HG03060 (cell line): ENCODE data around the gene CD36.
"Not testable (repeated sequence)": the region's sequence is repeated elsewhere in the genome, so short reads cannot be mapped to it uniquely, and the experiment has no call there.

Source experiments
- ATAC-seq: cut with Tn5 transposase; IDR thresholded peaks from one replicate; pipeline ENCODE4 v1.9.1; 2021; ENCODE audit warnings: low read depth, moderate number of reproducible peaks; ENCODE audit not compliant: unreplicated experiment

Gene CD36

DNA sequence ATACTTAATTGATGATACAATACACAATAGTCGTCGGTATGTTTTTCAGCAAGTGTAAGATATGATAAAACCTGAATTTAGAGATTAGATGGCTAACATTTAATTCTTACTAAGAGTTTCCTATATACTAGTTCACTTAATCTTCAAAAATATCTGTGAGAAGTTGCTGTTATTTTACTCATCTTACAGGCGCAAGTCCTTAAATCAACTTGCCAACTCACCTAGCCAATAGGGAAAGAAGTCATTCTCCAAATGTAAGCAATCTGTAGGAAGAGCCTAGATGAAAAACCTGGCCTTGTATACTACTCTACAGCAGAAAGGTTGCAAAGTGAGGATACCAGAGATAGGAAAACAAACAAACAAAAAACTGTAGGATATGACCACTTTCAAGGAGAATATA is 10.6 kb downstream of the CD36 start:
- ATAC-seq: no peak

DNA sequence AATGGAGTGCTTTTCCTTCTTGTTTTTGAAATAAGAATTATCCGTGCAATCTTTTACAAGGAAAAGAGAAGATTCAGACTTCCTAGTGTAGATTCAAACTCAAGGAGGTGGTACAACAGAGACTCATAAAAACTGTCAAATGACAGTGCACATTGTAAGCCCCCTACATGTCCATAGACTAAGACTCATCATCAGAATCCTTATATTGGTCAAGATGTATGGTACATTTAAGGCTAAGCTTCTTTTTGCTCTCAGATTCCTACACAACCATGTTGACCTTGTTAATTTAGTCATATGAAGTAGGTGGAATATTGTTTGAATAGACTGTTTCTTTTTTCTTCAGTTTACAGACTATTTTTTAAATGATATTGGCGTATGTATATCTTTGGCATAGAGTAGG is 11.6 kb downstream of the CD36 start:
- no peak for ATAC-seq

DNA sequence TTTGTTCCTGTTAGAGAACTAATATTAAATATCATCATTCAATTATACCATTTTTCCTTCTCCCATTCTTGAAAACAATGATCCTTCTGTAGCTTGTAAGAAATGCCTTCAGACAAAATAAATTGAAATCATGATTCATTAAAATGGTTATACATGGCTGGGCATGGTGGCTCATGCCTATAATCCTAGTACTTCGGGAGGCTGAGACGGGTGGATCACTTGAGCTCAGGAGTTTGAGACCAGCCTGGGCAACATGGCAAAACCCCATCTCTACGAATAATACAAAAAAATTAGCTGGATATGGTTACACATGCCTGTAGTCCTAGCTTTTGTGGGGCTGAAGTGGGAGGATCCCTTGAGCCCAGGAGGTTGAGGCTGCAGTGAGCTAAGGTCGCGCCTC is 13.0 kb downstream of the CD36 start:
- ATAC-seq: no peak

DNA sequence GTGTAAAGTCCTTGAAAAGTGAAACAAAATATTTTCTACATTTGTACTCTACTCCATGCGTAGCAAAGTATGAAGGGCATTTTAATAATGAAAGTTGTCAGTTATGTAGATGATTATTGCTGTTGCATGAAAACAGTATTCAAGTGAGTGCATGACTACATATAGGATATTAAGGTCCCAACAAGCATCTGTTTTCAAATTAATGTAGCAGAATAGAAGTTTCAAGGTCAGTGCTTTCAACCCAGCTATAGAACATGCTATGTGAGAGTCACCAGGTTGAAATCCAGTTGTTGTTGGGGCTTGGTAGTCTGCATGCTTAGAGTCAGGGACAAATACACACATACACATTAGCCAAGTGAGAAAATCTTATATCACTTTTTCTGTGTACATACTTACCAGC is 14.8 kb downstream of the CD36 start:
- no peak for ATAC-seq

DNA sequence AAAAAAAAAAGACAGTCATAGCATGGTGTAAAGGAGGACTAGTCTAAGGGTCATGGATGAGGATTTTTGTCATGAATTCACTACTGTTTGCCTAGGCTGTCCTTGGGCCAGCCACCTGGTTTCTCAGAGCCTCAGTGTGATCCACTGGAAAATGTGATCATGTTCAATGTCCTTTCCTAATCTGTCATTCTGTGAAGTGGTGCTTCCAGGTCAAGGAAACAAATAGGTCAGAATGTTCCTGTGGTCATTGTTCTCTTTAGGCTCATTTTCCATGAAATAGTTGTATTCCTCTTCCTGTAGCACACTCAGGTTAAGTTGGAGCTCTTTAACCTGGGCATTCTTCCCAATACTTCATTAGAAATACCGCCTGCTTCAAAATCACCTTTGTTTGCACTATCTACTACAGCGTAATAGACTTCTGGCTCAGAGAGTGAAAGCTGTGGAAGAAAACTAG is 16.5 kb downstream of the CD36 start:
- no peak for ATAC-seq

DNA sequence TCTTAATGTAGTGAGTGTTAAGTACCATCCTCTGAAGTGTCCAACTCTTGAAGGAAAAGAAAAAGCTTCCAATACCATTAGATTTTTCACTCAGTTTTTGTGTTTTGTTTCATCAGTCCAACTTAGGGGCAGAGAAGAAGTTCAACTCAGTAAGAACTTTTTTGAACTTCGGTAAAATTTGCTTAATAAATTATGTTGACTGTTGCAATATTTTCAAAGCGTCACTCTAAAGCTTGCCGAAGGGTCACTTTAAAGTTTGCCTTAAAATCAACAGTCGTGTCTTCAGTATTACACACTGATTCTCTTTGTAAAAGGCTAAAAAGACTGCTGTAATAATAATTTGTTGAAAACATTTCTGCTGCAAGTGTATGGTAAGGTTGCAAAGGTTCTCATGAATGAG is 17.6 kb downstream of the CD36 start:
- ATAC-seq: no peak

DNA sequence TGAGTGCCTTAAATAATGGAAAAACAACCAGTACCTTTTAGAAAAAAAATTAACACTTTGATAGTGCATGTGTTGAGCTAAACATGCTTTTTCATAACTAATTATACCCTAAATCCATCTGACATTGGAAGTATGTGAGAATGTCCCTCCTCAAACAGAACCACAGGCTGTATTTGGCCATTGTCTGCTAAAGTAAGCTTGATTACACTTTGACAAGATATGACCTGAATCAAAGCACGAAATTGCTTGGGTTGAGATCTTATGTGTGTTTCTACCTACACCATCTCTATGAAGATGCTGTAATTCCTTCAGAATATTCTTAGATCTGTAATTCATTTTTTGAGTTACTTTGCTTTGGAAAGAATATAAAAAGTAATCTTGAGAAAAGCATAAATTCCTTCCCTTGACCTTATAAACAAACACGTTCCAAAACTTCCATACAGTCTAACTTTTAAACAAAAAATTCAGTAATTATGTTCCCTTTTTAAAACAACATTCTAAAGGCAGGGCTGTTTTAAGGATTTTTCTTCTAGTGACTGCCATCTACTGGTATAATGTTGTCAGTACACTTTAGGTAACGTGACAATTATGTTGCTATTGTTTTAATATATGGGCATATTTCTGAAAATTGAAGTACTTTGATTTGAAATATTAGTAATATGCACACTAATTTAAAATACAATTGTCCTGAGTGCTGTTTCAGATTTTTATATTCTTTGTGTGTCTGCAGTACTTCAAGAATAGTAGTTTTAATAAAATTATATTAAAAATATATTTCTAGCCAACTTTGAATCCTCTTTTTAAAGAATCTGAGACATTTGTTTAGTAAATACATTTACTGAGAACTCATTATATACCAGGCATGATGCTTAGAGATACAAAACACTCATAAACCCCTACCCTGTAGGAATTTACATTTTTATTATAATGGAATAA is 20.9 kb downstream of the CD36 start:
- no peak for ATAC-seq

DNA sequence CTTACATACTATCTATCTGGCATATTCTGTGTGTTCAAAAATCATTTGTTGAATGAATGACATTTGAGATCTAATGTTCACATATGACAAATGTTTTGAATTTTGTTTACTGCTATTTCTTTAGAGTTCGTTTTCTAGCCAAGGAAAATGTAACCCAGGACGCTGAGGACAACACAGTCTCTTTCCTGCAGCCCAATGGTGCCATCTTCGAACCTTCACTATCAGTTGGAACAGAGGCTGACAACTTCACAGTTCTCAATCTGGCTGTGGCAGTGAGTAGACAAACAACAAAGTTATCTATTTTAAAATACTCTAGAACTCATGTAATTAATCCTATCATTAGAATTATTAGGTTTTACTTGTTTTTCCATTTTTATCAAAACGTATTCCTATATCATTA is 22.5 kb downstream of the CD36 start:
- no peak for ATAC-seq

DNA sequence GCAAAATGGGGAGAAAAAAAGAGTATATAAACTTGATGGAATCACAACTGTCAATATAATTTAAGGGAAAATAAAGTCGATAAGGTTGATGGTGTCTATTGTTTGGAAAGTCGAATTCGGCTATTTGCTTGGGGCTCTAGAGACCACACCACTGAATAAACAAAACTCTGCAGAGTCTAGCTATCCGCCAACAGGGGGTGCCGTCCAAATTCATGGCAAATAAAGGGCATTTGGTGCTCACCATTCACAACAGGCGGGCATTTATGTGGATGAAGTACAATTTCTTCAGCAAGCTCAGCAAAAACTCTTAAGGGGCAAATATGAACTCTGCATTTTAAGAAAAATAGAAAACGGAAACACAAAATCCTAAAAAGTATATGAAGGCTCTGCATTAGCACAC is 23.3 kb downstream of the CD36 start:
- ATAC-seq: no peak

DNA sequence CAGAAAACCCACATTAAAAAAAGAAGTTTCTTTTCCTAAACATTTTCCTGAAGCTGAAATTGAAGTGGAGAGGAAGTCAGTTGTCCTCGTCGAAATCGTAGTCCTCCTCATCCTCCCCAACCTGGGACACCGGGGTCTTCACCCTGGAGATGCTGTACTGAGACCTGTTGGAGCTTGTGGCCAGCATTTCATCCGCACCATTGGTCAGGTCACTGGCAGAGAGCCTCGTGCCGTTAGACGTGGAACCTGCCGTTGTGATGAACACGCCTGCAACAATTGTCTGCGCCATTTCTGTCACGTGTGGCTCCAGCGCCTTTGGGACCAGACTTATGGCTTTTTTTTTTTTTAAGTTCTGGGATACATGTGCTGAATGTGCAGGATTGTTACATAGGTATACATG is 23.8 kb downstream of the CD36 start:
- ATAC-seq: no peak

DNA sequence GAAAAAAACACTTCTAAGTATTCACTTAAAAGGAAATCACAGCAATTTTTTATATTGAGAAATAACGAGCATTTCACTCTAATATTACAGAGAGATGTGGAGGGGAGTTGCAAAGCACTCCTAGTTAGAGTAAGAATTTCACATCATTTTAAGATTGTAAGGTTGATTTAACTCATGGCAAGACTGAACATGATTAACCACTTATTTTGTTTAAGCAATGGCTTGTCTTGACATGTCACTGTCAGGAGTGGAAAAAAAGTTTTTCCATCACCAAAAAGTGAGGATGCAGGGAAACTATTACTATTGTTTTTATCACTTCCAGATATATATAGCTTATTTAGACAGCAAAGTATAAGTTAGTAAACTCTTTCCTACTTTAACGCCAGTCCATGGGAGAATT is 27.1 kb downstream of the CD36 start:
- ATAC-seq: no peak

DNA sequence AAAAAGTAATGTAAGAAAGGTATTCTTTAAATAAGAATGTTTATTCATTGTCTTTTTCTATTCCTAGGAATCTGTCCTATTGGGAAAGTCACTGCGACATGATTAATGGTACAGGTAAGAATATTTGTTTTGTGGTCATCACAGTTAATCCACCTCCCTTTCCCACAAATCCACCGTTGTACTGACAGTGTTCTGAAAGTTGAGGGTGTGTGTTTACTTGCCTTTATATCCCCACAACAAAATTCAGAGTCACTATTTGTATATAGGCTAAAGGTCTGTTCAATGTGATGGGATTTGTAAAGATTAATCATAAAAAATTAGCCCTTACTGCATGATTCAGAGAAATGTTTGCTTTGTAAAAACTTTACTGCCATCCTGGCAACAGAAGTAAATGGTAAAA is 27.9 kb downstream of the CD36 start:
- no peak for ATAC-seq

DNA sequence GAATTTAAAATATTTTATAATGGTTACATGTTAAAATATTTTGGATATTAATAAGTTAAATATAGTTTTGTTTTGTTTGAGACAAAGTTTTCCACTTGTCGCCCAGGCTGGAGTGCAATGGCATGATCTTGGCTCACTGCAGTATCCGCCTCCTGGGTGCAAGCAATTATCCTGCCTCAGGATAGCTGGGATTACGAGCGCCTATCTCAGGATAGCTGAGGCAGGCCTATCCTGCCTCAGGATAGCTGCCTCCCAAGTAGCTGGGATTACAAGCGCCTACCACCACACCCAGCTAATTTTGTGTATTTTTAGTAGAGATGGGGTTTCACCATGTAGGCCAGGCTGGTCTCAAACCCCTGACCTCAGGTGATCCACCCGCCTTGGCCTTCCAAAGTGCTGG is 30.9 kb downstream of the CD36 start:
- ATAC-seq: not testable (repeated sequence)

DNA sequence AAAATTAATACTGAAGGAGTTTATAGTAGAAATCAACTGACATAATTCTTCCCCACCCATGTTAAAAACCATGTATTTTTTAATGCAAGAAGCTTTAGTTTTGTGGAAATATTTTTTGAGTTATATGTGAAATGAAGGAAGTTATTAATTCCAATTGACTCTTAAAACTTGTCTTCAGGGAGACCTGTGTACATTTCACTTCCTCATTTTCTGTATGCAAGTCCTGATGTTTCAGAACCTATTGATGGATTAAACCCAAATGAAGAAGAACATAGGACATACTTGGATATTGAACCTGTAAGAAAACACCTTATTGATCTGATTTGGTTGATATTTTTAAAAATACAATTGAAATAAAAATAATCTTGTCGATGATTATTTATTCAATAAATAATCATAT is 33.3 kb downstream of the CD36 start:
- no peak for ATAC-seq

DNA sequence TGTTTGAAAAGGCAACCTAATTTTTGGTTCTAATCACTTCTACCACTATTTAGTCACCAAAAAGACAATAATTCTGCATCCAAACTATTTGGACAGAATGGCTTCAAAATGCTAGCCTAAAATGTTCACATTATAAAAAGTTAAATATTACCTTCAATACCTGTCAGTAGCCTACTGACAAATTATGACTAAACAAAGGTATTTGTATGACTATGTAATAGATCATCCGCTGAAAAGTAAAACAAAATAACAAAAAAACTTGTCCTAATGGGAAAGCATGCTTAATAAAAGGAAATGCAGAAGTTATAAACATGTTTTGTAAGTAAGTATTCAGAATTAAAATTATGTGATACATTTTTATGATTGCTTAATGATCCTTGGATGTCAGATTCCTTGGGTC is 36.6 kb downstream of the CD36 start:
- ATAC-seq: no peak

DNA sequence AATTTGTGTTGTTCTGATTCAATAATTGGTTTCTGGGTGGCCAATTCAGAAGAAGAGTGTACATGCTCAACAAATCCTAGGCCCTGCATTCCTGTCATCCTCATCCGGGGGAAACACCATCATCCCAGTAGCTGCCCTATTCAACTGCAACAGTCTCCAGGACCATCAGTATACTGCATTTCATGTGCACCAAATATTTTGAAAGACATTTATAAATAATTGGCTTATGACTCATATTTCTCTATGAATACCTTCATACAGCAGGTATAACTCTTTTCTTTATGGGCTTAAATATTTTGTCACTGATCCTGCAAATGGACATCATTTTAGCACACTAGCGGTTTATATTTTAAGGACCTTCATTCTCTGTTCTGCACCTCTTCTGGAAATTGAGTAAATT is 38.0 kb downstream of the CD36 start:
- ATAC-seq: no peak

DNA sequence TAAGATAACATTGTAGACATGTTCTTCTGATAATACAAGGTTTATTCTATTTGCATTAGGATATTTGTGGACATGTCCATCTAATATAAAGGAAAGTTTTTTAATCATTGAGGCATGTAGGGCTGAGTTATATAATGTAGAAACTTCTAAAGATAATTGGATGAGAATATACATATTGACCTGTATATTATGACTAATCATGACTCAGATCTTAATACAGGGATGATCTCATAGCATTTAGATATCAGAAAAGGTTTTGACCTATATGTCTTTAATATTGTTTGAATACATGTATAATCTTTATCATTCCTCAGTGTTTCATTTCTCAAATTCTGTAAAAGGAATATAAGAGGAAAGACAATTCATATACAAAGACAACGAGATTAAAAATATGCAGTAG is 39.2 kb downstream of the CD36 start:
- ATAC-seq: no peak

DNA sequence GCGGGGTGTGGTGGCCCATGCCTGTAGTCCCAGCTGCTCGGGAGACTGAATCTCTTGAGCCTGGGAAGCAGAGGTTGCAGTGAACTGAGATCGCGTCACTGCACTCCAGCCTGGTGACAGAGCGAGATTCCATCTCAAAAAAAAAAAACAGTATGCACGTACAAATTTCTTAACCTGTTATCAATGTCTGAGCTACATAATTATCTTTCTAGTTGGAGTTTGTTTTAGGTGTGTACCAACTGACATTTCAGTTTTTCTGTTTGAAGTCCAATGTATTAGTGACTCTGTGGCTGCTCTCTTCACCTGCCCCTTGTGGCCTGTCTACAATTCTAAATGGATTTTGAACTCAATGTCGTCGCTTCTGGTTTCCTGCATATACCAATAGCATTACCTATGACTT is 40.3 kb downstream of the CD36 start:
- no peak for ATAC-seq

DNA sequence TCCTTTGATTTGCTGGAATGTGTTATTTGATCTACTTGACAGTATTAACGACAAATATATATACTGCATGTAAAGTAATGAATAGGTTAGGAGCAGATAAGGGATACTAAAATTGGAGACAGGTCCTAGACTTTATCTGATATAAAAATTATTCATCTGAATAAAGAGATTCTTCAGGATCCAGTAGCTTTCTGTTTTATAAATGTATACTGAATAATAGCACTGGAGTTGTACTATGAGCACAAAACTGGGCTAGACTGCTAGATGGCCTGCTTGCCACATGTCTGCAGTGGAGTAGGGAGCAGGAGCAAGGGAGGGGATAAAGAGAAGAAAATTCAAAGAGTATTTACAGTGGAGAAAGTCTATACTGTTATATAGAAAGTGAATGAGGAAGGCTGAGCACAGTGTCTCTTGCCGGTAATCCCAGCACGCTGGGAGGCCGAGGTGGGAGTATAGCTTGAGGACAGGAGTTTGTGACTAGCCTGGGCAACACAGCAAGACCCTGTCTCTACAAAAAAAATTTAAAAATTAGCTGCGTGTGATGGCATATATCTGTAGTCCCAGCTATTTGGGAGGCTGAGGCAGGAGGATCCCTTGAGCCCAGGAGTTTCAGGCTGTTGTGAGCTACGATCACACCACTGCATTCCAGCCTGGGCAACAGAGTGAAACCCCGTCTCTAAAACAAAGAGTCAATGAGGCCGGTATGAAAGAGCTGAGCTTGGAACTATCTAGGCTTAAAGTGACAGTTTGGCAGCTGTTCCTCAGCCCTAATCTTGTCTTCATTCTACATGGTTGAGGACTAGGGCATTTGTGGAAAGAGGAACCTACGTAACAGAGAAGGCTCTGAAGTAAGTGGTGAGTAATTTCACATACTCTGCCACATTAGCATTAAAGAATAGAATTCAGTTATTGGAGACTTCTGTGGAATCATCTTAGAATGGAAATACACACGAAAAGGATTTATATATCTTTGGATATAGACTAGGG is 41.8 kb downstream of the CD36 start:
- ATAC-seq: no peak

DNA sequence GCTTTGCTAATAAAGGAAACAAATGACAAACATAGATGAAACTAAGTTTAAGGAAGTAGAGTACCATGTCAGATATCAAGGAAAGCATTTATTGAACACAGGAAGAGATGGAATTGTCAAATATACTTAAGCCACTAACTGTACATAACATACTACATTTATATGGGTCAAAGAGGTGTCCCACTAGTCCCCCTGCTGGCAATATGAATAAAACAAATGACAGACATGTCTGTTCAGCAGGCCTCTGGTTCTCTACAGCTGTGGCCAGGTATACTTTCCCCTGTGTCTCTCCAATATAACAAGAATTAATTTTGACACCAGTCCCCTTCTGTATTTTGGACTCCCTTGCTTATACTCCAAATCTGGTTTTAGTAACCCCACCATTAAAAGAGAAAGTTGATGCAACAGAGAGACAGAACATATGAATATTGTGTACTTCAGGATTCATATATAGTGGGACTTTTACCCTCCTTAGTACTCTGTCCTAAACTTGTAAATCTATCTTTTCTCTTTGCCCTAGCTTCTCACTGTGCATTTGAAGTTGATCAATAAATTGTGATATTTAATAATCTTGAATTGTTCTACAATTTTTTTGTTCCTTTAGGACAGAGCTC is 42.9 kb downstream of the CD36 start:
- no peak for ATAC-seq

DNA sequence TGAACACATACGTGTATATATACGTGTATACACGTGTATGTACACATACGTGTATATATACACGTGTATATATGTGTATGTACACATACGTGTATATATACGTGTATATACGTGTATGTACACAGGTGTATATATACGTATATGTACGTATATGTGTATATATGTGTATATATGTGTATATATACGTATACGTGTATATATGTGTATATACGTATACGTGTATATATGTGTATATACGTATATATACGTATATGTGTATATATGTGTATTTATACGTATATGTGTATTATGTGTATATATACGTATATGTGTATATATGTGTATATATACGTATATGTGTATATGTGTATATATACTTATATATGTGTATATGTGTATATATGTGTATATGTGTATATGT is 44.3 kb downstream of the CD36 start:
- ATAC-seq: no peak
